Natural killer cell (primary cell): ENCODE results near the gene BCL6B. TPM values are rescaled to one million over a fixed set of nuclear protein-coding genes. Genes with fewer than 3 reads are reported as not detected.

Experiments used
- ATAC-seq, 3 donors: fragments of 150-1000 bp in 2 of 3; fragments of 200-7000 bp in 1 of 3; cut with Tn5 transposase; 1 replicate in 1 of 3; 2 replicates in 2 of 3; pipeline ENCODE4 v1.10.0; 2021; ENCODE audit warnings: mild to moderate bottlenecking in 2 of 3, moderate library complexity in 2 of 3
- DNase-seq, 2 donors: peaks; one replicate each; pipeline versions ENCODE4 v3.0.0 to v3.0.0-alpha.2; 2013 to 2021; ENCODE audit warnings: mixed read lengths in 1 of 2
- H3K27ac ChIP-seq: one replicate; pipeline ENCODE4 v1.5.1; 2013; ENCODE audit warnings: mild to moderate bottlenecking, low read length
- H3K27me3 ChIP-seq: one replicate; pipeline ENCODE4 v1.6.1; 2013; ENCODE audit warnings: low read length; ENCODE audit not compliant: control insufficient read depth, insufficient read depth
- H3K36me3 ChIP-seq: one replicate; pipeline ENCODE4 v1.6.1; 2013; ENCODE audit warnings: low read length; ENCODE audit not compliant: control insufficient read depth, insufficient read depth
- H3K4me1 ChIP-seq: one replicate; pipeline ENCODE4 v1.6.1; 2013; ENCODE audit warnings: low read length; ENCODE audit not compliant: control insufficient read depth, insufficient read depth
- H3K4me3 ChIP-seq: one replicate; pipeline ENCODE4 v1.5.1; 2013; ENCODE audit warnings: low read length
- H3K9me3 ChIP-seq: one replicate; pipeline ENCODE4 v1.6.1; 2013; ENCODE audit warnings: low read length; ENCODE audit not compliant: control insufficient read depth, insufficient read depth
- H3K27ac Mint-ChIP-seq, 2 donors: one replicate each; pipeline ENCODE4 v1.8.0; 2022; ENCODE audit warnings: mild to moderate bottlenecking in 2 of 2, mixed read lengths in 2 of 2, moderate library complexity in 1 of 2
- H3K27me3 Mint-ChIP-seq, 2 donors: one replicate each; pipeline ENCODE4 v1.8.0; 2022; ENCODE audit warnings: low read depth in 2 of 2, mixed read lengths in 2 of 2
- H3K36me3 Mint-ChIP-seq: one replicate; pipeline ENCODE4 v1.8.0; 2022; ENCODE audit warnings: mixed read lengths
- H3K4me1 Mint-ChIP-seq, 2 donors: one replicate each; pipeline ENCODE4 v1.8.0; 2022; ENCODE audit warnings: mixed read lengths in 2 of 2
- H3K4me3 Mint-ChIP-seq: one replicate; pipeline ENCODE4 v1.8.0; 2022; ENCODE audit warnings: mild to moderate bottlenecking, moderate library complexity, mixed read lengths
- H3K9me3 Mint-ChIP-seq, 2 donors: one replicate each; pipeline ENCODE4 v1.8.0; 2022; ENCODE audit warnings: mixed read lengths in 2 of 2
- WGBS: methylation state at CpG from one replicate; pipeline ENCODE4 v1.1.7; 2013; ENCODE audit warnings: missing lambda C conversion rate; ENCODE audit not compliant: insufficient coverage; 5-methylcytosine and 5-hydroxymethylcytosine counted together
- intact Hi-C: fragments of 100-400 bp; cut with micrococcal nuclease; formaldehyde crosslinking; loops from one replicate; pipeline ENCODE4 v1.14.2; 2022
- total RNA-seq, 4 donors: library from RNA; stranded (reverse); fragments of 120-200 nt in 1 of 4; gene quantifications; one replicate each; pipeline versions ENCODE4 v1.2.3 to v1.2.4, GENCODE V29; 2013 to 2022
- TF ChIP-seq, protein P1 (sequence below): fragments of 200-600 bp; IDR thresholded peaks from one replicate; pipeline ENCODE4 v1.8.0; 2022; ENCODE audit warnings: antibody characterized with exemption

BCL6B gene
- total RNA-seq, 3 donors from 2014 or later (not counting 1 experiment from before 2014, with no cell fraction given): 0.49 to 0.84 TPM; not detected in 1

DNA sequence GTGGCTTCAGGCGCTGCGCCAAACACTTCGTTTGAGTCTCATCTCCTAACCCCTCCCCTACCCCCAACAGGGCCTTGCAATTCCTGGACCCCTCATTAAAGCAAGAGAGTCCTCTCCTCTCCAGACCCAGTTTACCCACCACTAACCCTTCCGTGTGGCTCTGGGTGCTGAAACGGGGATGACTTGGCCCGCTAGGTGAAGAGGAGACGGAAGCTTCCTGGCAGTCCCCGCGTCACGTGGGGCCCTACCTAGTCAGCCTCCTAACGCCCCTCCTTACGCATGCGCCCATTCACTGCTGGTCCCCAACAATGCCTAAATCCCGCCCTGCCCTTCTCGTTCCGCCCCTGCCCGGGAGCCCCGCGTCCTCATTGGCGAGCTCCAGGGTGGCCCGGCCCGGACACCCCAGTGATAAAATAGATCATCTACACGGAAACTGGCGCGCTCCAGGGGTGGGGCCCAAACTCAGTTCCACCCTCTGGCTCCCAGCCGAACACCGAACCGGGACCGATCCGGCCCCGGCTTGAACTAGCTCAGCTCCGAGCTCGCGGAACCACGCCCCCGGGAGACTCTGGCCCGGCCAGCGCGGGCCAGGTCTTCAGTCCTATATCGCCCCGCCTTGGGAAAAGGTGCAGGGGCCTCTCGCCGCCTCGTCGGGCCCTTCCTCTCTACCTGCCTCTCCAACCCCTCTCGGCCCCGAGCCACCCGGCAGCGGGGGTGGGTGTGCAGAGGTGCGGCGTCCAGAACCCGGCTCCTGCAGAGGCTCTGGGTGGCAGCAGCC is 12.9 kb downstream of the BCL6B start, which contains the start of gene SLC16A13:
SLC16A13 (plus strand) TSS at position 425 of the 778 bp plus-strand sequence. CDS start 368 bp downstream, outside the sequence.
- Mint-ChIP-seq H3K4me1 (peaks cover 53 to 61% of the 10 kb centered on the region in 2 donors), H3K27ac (peak within 1 kb of the TSS; percentile 98 to 99), H3K9me3 (no peaks in the 10 kb centered on the region), H3K4me3 (peak within 1 kb of the TSS; percentile 93), H3K27me3 (no peaks in the 10 kb centered on the region), H3K36me3 (no peaks in the 10 kb centered on the region)
- H3K27me3 ChIP-seq: no peaks in the 10 kb centered on the region
- WGBS: under 1% methylated on average over 52 of the region's 52 CpGs
- H3K4me3 ChIP-seq: peak within 1 kb of the TSS; percentile 76
- ATAC-seq: peak; percentile 93 to 98 (median 94)
- no peaks in the 10 kb centered on the region for H3K9me3 ChIP-seq
- peaks cover 47% of the 10 kb centered on the region for H3K4me1 ChIP-seq
- intact Hi-C loops: loop anchor here (1.0 kb wide), 1 partner anchor 20 kb away; no protein-coding TSS in a partner anchor
- TF ChIP-seq, protein P1, sequence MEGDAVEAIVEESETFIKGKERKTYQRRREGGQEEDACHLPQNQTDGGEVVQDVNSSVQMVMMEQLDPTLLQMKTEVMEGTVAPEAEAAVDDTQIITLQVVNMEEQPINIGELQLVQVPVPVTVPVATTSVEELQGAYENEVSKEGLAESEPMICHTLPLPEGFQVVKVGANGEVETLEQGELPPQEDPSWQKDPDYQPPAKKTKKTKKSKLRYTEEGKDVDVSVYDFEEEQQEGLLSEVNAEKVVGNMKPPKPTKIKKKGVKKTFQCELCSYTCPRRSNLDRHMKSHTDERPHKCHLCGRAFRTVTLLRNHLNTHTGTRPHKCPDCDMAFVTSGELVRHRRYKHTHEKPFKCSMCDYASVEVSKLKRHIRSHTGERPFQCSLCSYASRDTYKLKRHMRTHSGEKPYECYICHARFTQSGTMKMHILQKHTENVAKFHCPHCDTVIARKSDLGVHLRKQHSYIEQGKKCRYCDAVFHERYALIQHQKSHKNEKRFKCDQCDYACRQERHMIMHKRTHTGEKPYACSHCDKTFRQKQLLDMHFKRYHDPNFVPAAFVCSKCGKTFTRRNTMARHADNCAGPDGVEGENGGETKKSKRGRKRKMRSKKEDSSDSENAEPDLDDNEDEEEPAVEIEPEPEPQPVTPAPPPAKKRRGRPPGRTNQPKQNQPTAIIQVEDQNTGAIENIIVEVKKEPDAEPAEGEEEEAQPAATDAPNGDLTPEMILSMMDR: no peak
- DNase-seq: peak; percentile 95 to 100
- peak within 1 kb of the TSS; percentile 95 for H3K27ac ChIP-seq
- H3K36me3 ChIP-seq: no peaks in the 10 kb centered on the region

DNA sequence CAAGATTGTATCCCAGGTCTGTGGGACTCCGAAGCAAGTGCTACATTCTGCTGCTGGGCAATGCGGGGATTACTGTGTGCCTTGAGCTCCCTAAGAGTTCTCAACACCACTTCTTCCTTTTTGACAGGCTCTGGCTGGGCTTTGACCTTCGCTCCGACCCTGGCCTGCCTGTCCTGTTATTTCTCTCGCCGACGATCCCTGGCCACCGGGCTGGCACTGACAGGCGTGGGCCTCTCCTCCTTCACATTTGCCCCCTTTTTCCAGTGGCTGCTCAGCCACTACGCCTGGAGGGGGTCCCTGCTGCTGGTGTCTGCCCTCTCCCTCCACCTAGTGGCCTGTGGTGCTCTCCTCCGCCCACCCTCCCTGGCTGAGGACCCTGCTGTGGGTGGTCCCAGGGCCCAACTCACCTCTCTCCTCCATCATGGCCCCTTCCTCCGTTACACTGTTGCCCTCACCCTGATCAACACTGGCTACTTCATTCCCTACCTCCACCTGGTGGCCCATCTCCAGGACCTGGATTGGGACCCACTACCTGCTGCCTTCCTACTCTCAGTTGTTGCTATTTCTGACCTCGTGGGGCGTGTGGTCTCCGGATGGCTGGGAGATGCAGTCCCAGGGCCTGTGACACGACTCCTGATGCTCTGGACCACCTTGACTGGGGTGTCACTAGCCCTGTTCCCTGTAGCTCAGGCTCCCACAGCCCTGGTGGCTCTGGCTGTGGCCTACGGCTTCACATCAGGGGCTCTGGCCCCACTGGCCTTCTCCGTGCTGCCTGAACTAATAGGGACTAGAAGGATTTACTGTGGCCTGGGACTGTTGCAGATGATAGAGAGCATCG is 15.4 kb downstream of the BCL6B start:
- peaks cover 42 to 69% of the 10 kb centered on the region in 2 donors for H3K4me1 Mint-ChIP-seq
- H3K36me3 ChIP-seq: no peaks in the 10 kb centered on the region
- H3K27ac ChIP-seq: no peak overlapping the region
- intact Hi-C loops: no loop called here
- TF ChIP-seq, protein P1: no peak
- H3K27ac Mint-ChIP-seq: peak overlapping the region; percentile 3 to 76
- H3K36me3 Mint-ChIP-seq: no peaks in the 10 kb centered on the region
- no peak overlapping the region for H3K4me3 ChIP-seq
- peaks cover 49% of the 10 kb centered on the region for H3K4me1 ChIP-seq
- no peaks in the 10 kb centered on the region for H3K9me3 ChIP-seq
- no peak for DNase-seq
- peak overlapping the region; percentile 51 for H3K4me3 Mint-ChIP-seq
- H3K27me3 Mint-ChIP-seq: peaks cover 0 to 3% of the 10 kb centered on the region in 2 donors
- WGBS: 92% methylated on average over 19 of the region's 19 CpGs
- no peaks in the 10 kb centered on the region for H3K9me3 Mint-ChIP-seq
- no peaks in the 10 kb centered on the region for H3K27me3 ChIP-seq
- no peak for ATAC-seq

DNA sequence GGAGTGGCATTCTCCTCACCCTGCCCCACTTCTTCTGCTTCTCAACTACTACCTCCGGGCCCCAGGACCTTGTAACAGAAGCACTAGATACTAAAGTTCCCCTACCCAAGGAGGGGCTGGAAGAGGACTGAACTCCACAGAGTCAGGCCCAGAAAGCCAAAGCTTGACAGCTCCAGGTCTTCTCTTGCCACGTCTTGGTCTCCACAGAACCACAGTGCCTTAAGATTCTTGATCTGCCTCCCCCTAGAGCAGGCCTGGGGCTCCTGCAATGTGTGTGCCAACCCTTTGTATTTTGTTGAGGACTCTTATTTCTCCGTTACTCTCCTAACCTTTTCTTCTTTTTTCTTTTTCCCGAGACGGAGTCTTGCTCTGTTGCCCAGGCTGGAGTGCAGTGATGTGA is 17.0 kb downstream of the BCL6B start:
- Histone ChIP-seq H3K4me1 (peaks cover 48% of the 10 kb centered on the region), H3K27ac (no peak overlapping the region), H3K27me3 (peaks cover 6% of the 10 kb centered on the region), H3K36me3 (no peaks in the 10 kb centered on the region), H3K9me3 (no peaks in the 10 kb centered on the region), H3K4me3 (no peak overlapping the region)
- Mint-ChIP-seq H3K36me3 (no peaks in the 10 kb centered on the region), H3K4me1 (peaks cover 33 to 68% of the 10 kb centered on the region in 2 donors), H3K27me3 (peaks cover 0 to 3% of the 10 kb centered on the region in 2 donors), H3K9me3 (no peaks in the 10 kb centered on the region), H3K4me3 (peak overlapping the region; percentile 62), H3K27ac (peak overlapping the region; percentile 61 to 69)
- no peak for ATAC-seq
- TF ChIP-seq, protein P1: no peak
- 82% methylated on average over 5 of the region's 5 CpGs for WGBS
- peak in 1 of 2 donors; percentile 50 for DNase-seq
- intact Hi-C loops: no loop called here
